Fibroblast of skin of left quadriceps (primary cell): Measurements from ENCODE around the gene RPF1.
A peak's percentile ranks its signal among the peaks of the same experiment; 100 is the strongest.
"Not testable (repeated sequence)": the region's sequence is repeated elsewhere in the genome, so short reads cannot be mapped to it uniquely, and the experiment has no call there.

Source experiments
- DNase-seq, 2 experiments: peaks; one replicate each; pipeline ENCODE4 v3.0.0-alpha.2; 2013; ENCODE audit warnings: low read depth in 2 of 2

Gene RPF1, protein sequence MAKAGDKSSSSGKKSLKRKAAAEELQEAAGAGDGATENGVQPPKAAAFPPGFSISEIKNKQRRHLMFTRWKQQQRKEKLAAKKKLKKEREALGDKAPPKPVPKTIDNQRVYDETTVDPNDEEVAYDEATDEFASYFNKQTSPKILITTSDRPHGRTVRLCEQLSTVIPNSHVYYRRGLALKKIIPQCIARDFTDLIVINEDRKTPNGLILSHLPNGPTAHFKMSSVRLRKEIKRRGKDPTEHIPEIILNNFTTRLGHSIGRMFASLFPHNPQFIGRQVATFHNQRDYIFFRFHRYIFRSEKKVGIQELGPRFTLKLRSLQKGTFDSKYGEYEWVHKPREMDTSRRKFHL

GRCh38 chr1:84478876-84479868 lies at the start of gene RPF1:
RPF1 (plus strand) TSS chr1:84479266; CDS start chr1:84479282, 16 bp downstream.
- peak; percentile 74 to 75 for DNase-seq

DNA sequence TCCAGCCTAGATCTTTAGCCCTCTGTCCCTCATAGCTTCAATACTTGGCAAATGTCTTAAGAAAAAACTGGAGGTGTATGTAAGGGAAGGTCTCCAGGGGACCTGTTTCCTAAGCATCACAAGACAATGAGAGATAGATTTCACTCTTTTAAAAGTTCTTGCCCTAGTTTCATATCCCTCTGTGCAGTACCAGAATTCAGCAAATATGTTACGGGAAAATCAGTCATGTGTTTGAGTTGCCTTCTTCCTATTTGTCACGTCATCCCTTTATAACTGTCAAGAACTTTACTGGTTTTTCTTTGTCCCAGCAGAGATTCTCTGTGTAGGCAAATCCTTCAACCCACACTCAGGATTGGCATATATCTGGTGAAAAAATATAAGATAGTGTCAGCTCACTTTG lies 48.5 kb upstream of the RPF1 start:
- DNase-seq: no peak

- DNase-seq: peak; percentile 29 to 39
Measured at GRCh38 chr1:84433258-84434080, 45.6 kb upstream of the RPF1 start.

DNA sequence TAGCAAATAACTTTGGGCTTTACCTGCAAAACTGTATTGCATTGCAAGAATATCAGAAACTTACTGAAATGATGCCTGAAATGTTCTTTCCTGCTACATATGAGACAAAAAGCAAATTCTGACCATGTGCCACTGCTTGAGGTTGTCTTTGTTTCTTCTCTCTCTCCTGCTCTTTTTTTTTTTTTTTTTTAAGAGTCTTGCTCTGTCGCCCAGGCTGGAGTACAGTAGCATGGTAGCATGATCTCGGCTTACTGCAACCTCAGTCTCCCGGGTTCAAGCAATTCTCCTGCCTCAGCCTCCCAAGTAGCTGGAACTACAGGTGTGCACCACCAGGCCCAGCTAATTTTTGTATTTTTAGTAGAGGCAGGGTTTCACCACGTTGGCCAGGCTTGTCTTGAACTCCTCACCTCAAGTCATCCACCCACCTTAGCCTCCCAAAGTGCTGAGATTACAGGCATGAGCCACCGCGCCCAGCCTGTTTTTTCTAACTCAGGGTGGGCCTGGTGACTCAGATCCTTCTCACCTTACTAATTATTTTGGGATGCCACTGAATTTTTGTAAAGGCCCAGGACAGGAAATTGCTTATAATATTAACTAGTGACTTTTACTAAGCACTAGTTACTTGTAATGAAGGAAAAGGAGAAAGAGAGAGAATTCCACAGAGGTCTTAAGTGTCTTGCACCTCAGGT lies 44.8 kb upstream of the RPF1 start:
- no peak for DNase-seq

DNA sequence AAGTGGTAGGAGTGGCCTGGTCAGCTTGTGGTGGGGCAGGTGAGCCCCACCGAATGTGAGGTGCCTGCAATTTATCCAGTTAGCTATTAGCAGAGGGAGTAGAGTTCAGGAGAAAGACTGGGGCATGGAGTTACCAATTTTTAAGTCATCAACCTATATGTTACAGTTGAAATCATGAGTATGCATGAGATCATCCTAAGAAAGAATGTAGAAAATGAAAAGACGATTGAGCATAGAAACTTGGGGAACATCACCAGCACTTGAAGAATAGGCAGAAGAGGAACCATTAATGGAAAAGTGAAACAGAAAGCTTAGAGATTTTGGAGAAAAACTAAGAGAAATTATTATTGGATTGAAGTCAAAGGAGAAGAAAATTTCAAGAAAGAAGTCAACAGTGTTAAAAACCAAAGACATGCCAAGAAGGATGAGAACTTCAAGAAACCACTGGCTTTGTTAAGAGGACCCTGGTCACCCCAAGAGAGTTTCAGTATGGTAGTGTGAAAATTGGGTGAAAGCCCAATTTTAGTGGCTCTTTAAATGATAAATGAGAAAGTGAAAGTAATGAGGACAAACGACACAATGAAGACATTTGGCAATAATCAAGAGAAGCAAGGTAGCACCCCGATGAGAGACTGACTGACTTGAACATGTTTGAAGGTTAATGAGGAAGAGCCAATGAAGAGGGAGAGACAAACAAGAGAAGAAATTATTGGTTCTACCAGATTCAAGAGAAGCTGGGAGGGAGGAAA lies 44.1 kb upstream of the RPF1 start:
- no peak for DNase-seq

- no peak for DNase-seq
Measured at GRCh38 chr1:84436876-84437655, 42.0 kb upstream of the RPF1 start.

DNA sequence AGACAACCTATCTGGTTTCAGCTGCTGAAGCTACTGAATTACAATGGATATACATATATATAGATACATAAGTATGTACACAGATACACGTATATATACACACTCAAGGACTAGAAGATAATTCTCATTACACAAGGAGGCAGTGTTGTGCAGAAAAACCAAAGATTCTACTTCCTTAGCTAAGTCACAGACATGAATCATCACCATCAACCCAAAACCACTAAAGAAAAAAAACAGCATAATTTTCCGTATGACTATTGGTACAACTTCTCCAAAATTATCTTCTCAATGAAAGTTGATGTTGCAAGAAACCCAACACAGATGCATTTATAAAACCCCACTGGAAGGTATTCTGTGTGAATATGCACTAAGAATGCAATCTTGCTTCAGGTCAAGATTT lies 36.8 kb upstream of the RPF1 start:
- DNase-seq: peak; percentile 86 to 87

DNA sequence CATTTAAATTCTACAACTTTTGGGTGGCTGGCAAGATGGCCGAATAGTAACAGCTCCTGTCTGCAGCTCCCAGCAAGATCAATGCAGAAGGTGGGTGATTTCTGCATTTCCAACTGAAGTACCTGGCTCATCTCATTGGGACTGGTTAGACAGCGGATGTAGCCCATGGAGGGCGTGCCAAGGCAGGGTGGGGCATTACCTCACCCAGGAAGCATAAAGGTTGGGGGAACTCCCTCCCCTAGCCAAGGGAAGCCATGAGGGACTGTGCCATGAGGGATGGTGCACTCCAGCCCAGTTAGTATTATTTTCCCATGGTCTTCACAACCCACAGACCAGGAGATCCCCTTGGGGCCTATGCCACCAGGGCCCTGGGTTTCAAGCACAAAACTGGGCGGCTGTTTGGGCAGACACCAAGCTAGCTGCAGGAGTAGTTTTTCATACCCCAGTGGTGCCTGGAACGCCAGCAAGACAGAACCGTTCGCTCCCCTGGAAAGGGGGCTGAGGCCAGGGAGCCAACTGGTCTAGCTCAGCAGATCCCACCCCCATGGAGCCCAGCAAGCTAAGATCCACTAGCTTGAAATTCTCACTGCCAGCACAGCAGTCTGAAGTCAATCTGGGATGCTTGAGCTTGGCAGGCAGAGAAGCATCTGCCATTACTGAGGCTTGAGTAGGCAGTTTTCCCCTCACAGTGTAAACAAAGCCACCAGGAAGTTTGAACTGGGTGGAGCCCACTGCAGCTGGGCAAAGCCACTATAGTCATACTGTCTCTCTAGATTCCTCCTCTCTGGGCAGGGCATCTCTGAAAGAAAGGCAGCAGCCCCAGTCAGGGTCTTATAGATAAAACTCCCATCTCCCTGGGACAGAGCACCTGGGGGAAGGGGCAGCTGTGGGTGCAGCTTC lies 36.1 kb upstream of the RPF1 start:
- DNase-seq: not testable (repeated sequence)

GRCh38 chr1:84448704-84449103 lies 30.4 kb upstream of the RPF1 start:
- not testable (repeated sequence) for DNase-seq

GRCh38 chr1:84450910-84451309 lies 28.2 kb upstream of the RPF1 start:
- DNase-seq: no peak

DNA sequence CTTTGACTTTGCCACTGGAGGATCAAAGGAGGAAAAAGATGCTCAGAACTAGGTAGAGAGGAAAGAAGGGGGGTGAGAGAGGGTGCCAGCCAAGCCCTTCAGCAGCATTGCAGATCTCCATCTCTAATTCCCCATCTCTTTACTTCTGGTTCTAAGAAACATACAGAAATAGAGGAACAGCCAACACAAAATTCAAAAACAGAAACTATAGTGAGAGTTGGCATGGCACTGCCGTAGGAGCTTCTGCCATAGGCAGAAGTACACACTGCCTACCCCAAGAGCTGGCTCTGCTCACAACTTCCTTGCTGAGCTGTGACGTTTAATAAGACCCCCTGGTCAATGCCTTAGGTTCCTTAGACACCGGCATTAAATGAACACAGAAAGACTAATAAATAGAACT lies 26.6 kb upstream of the RPF1 start:
- no peak for DNase-seq

GRCh38 chr1:84462118-84462517 lies 16.9 kb upstream of the RPF1 start:
- no peak for DNase-seq

- no peak for DNase-seq
Measured at GRCh38 chr1:84467298-84467697, 11.8 kb upstream of the RPF1 start.

DNA sequence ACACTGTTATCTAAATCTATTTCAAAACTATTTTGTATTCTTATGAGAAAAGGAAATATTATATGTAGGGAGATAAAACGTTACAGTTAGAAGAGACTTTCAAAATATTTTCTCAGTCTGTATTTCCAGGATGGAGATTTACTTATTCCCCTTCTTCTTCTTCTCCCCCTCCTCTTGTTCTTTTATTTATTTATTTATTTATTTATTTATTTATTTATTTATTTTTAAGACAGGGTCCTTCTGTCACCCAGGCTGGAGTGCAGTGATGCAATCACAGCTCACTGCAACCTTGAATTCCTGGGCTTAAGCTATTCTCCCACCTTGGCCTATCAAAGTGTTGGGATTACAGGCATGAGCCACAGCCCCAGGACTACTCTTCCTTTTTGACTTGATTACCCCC lies 2.8 kb upstream of the RPF1 start:
- no peak for DNase-seq

- no peak for DNase-seq
Measured at GRCh38 chr1:84479998-84480397, 932 bp downstream of the RPF1 start.

DNA sequence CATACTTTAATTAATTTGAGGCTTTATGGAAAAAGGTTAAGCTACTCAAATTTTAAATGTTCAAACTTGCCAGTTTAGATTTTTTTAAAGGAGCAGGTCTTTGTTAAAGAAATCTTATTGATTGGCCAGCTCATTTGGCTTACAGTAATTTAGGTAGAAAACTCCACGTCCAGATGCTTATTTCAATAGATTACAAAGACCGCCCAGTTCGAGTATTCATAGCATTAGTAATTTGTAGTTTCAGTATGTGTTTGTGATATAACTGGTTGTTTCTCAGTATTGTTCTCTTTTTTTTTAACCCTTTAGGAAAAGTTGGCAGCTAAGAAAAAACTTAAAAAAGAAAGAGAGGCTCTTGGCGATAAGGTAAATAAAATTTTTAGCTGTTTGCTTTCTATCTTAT lies 1.6 kb downstream of the RPF1 start:
- DNase-seq: no peak

DNA sequence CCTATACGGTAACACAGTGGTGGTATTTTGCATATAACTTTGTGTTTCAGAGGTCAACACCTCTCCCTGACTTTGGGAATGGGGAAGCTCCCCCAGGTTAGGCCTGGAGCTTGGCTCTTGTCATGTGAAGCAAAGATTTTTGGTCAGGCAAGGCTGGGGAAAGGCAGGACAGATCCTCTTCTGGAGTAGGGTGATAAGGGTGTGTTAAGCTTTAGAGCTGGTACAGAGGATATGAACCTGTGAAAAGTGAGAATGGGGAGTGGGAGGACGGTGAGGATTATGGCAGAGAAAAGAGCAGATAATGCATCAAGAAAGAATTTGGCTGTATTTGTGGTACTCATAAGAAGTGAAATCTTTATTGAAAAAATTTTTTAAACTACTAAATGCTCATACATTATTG lies 2.3 kb downstream of the RPF1 start:
- DNase-seq: no peak

GRCh38 chr1:84488107-84488506 lies 9.0 kb downstream of the RPF1 start:
- DNase-seq: no peak

DNA sequence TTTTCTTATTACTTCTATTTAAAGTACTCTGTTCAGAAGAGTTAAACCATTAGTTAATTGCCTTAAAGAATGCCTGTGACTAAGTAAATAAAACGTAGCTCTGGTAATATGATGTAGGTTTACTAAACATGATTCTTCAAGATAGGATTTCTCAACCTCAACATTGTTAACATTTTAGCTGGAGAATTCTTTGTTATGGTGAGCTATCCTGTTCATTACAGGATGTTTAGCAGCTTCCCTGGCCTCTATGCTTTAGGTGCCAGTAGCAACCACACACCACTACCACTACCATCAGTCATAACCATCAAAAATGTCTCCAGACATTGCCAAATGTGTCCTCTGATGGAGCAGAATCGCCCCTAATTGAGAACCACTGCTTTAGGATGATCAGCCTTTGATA lies 10.7 kb downstream of the RPF1 start:
- DNase-seq: no peak
